Neural cell (in vitro differentiated cells): ENCODE results near the gene BAZ2A.

ENCODE experiments used
- CTCF ChIP-seq: fragments of 450-650 bp; IDR thresholded peaks from 2 replicates; pipeline ENCODE4 v1.5.1; 2014; ENCODE audit warnings: antibody characterized with exemption, mild to moderate bottlenecking, moderate library complexity; ENCODE audit not compliant: poor library complexity, severe bottlenecking
- EP300 ChIP-seq: fragments of 450-650 bp; conservative IDR thresholded peaks from 2 replicates; pipeline ENCODE4 v1.6.1; 2014; ENCODE audit warnings: antibody characterized with exemption, mild to moderate bottlenecking, moderate library complexity; ENCODE audit not compliant: poor library complexity, severe bottlenecking
- EZH2 ChIP-seq: fragments of 200-600, 300-800 bp; shearing (Covaris generic), sonication (generic); IDR thresholded peaks from 2 replicates; pipeline ENCODE4 v1.6.1; 2014; ENCODE audit warnings: antibody characterized with exemption, low read length, borderline replicate concordance, mild to moderate bottlenecking; ENCODE audit not compliant: insufficient read depth, poor library complexity, severe bottlenecking
- POLR2AphosphoS5 ChIP-seq: IDR thresholded peaks from 2 replicates; pipeline ENCODE4 v1.6.1; 2012
- REST ChIP-seq: IDR thresholded peaks from 2 replicates; pipeline ENCODE4 v1.6.1; 2012; ENCODE audit warnings: borderline replicate concordance
- SMC3 ChIP-seq: fragments of 450-650 bp; conservative IDR thresholded peaks from 2 replicates; pipeline ENCODE4 v1.6.1; 2014; ENCODE audit warnings: antibody characterized with exemption, mild to moderate bottlenecking, moderate library complexity; ENCODE audit not compliant: poor library complexity

- TF ChIP-seq EP300 (no peak), CTCF (no peak), EZH2 (no peak), SMC3 (no peak), POLR2AphosphoS5 (no peak), REST (no peak)
Observed at GRCh38 chr12:56661560-56661959, 31.4 kb upstream of the BAZ2A start.
